GM19025 (cell line): ENCODE measurements around the gene RIPOR1.

Experiments
- ATAC-seq: cut with Tn5 transposase; IDR thresholded peaks from one replicate; pipeline ENCODE4 v1.9.1; 2021; ENCODE audit warnings: mild to moderate bottlenecking, low read depth, moderate library complexity; ENCODE audit not compliant: unreplicated experiment

RIPOR1 gene

DNA sequence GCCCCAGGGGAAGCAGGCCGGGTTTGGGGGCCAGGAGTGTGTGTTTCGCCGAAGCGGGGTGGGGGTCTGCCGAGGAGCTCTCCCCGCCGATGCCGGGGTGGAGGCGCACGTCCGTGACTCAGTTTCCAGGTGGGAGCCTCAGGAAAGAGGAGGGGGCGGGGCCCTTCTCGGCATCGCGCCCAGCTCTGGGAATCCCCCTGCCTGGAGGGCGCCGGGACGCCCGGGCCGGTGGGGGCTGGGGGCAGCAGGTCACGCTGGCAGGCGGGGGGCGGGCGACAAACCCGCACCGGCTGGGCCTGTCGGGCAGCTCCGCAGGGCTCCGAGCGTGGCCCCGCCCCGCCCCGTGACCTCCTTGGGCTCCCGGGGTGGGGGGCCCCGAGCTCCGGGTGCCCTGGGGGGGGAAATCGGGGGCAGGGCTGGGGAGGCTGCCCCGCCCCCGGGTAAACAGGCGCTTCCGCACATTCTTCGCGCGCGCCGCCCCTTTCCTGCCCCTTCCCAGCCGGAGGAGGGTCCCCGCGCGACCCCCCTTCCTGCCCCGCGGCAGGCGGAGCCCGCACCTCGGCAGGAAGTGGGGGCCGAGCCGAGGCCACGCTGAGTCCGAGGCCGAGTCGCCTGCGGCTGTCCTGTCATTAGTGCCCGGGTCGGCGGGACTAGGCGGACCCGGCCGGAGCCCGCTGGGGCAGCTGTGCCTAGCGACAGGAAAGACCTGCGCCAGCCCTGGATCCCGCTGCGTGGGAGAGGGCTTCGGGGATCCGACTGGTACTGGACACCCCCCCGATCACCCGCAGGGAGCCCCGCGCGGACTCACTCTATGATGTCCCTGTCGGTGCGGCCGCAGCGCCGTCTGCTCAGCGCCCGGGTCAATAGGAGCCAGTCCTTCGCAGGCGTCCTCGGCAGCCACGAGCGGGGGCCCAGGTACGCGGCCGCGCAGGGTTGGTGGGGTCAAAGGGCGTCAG lies 9.3 kb downstream of the RIPOR1 start:
- peak; percentile 45 for ATAC-seq

DNA sequence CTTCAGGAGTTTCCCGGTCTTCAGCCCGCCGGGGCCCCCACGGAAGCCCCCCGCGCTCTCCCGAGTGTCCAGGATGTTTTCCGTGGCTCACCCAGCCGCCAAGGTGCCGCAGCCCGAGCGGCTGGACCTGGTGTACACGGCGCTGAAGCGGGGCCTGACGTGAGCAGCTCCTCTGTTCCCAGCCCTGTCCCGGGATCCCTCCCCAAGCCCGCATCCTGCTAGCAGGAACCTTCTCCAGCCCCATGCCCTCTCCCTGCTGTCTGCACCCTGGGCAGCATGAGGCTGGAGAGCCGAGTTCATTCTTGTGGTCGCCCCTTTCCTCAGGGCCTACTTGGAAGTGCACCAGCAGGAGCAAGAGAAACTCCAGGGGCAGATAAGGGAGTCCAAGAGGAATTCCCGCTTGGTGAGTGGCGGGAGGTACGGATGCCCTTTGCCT lies 10.1 kb downstream of the RIPOR1 start:
- no peak for ATAC-seq

DNA sequence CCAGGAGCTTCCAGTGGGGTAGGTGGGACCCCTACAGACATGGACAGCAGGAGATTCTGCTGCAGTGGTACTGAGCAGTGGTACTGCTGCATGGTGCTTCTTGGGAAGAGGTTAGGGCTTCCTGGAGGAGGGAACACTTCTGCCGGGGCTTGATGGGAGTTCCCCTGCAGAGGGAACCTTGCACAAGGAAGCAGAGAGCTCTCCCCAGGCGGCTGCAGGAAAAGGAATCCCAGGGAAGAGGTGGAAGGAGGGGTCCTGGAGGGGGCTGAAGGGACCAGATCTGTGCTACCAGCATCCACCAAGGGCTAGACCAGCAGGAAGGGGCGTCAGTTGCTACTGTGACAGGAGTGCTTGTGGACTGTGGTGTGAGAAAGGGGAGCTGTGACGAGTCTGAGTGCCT lies 10.6 kb downstream of the RIPOR1 start:
- no peak for ATAC-seq

DNA sequence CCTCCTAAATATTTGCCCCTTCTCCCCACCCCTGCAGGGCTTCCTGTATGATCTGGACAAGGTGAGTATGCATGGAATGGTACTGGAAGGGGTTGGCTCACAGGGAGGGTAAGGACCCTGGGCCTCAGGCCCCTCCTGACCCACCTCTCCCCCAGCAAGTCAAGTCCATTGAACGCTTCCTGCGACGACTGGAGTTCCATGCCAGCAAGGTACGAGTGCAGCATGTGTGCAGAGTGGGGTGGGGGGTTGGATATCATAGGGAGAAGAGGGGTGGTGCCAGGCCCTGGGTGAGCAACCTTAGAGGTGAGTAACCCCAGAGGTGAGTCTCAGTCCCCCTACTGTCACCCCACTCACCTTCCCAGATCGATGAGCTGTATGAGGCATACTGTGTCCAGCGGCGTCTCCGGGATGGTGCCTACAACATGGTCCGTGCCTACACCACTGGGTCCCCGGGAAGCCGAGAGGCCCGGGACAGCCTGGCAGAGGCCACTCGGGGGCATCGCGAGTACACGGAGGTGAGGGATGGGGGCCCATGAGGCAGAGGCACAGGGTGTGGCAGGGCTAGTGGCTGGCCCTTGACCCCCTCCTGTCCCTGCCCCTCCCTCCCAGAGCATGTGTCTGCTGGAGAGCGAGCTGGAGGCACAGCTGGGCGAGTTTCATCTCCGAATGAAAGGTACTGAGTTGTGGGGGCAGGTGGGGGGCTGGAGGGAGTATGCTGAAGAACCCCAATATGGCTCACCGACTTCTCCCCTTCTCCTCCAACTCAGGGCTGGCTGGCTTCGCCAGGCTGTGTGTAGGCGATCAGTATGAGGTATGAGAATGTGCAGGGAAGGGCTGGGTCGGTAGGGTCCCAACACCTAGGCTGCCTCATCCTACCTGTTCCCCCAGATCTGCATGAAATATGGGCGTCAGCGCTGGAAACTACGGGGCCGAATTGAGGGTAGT lies 11.3 kb downstream of the RIPOR1 start:
- ATAC-seq: no peak

DNA sequence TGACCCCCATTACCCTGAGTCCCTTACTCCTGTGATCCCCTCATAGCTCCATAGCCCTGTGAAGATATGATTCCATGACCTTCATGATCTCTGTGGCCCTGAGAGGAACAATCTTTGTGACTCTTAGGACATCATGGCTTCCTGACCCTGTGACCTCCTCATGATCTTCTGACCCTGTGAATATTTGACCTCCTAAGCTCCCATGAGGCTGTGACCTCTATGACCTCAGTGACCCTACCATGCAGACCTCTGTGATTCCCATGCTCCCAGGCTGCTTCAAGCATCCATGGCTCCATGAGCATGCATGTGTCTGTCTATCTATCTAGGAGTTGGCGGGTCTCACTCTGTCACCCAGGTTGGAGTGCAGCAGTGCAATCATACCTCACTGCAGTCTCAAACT lies 12.1 kb downstream of the RIPOR1 start:
- no peak for ATAC-seq

DNA sequence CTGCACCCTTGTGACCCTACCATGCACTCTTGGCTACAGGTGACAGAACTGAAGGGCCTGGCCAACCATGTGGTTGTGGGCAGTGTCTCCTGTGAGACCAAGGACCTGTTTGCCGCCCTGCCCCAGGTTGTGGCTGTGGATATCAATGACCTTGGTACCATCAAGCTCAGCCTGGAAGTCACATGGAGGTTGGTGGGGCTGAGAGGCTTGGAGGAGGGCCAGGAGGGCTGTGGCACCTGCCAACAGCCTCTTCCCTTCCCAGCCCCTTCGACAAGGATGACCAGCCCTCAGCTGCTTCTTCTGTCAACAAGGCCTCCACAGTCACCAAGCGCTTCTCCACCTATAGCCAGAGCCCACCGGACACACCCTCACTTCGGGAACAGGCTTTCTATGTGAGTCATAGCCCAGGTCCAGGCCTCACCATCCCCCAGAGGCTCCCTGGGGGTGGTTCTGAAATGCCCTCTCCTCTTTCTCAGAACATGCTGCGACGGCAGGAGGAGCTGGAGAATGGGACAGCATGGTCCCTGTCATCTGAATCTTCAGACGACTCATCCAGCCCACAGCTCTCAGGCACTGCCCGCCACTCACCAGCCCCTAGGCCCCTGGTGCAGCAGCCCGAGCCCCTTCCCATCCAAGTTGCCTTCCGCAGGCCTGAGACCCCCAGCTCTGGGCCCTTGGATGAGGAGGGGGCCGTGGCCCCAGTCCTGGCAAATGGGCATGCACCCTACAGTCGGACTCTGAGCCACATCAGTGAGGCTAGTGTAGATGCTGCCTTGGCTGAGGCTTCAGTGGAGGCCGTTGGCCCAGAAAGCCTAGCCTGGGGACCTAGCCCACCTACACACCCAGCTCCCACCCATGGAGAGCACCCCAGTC lies 13.0 kb downstream of the RIPOR1 start:
- ATAC-seq: no peak

DNA sequence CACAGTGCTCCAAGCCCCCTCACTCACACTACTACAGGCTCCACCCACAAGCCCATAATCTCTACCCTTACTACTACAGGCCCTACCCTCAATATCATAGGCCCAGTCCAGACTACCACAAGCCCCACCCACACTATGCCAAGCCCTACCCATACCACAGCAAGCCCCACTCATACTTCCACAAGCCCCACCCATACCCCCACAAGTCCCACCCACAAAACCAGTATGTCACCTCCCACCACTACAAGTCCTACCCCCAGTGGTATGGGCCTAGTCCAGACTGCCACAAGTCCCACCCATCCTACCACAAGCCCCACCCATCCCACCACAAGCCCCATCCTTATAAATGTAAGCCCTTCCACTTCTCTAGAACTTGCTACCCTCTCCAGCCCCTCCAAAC lies 13.8 kb downstream of the RIPOR1 start:
- ATAC-seq: no peak

DNA sequence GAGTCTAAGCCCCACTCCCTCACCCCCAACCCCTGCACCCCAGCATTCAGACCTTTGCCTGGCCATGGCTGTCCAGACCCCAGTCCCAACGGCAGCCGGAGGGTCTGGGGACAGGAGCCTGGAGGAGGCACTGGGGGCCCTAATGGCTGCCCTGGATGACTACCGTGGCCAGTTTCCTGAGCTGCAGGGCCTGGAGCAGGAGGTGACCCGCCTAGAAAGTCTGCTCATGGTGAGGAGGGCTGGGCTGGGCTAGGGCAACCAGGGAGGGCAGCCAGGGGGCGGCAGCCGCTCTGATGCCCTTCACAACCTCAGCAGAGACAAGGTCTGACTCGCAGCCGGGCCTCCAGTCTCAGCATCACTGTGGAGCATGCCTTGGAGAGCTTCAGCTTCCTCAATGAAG lies 14.4 kb downstream of the RIPOR1 start:
- no peak for ATAC-seq

DNA sequence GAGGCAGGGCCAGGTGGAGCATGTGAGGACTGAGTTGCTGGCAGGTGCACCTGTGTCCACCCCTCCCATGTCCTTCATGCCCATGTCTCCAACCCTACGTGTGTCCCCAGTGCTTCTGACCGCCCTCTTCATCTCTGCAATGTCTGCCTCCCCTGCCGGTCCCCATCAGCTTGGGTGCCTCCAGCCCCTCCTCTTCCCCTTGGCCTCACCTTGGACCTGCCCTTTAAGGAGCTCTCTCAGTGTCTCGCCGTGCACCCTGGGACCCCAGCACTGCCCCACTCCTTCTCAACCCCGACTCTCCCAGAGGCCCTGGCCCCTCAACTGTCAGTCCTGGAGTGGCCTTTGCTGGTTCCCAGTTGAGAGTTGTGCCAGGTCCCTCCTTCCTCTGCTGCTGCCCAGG lies 15.0 kb downstream of the RIPOR1 start:
- ATAC-seq: no peak

DNA sequence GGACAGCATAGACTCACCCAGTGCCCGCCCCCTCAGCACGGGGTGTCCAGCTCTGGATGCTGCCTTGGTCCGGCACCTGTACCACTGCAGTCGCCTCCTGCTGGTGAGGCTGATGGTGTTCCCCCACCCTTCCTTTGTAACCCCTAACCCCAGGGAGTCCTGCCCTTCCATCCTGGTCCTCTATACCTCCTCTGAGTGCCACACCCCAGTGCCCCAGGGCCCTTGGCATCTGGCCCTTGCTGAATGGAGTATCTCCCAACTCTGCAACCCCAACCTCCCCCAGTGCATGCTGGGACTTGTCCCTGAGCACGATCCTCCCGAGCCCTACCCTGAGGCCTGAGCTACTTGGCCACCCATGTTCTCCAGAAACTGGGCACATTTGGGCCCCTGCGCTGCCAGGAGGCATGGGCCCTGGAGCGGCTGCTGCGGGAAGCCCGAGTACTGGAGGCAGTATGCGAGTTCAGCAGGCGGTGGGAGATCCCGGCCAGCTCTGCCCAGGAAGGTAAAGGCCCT lies 15.8 kb downstream of the RIPOR1 start:
- ATAC-seq: no peak

DNA sequence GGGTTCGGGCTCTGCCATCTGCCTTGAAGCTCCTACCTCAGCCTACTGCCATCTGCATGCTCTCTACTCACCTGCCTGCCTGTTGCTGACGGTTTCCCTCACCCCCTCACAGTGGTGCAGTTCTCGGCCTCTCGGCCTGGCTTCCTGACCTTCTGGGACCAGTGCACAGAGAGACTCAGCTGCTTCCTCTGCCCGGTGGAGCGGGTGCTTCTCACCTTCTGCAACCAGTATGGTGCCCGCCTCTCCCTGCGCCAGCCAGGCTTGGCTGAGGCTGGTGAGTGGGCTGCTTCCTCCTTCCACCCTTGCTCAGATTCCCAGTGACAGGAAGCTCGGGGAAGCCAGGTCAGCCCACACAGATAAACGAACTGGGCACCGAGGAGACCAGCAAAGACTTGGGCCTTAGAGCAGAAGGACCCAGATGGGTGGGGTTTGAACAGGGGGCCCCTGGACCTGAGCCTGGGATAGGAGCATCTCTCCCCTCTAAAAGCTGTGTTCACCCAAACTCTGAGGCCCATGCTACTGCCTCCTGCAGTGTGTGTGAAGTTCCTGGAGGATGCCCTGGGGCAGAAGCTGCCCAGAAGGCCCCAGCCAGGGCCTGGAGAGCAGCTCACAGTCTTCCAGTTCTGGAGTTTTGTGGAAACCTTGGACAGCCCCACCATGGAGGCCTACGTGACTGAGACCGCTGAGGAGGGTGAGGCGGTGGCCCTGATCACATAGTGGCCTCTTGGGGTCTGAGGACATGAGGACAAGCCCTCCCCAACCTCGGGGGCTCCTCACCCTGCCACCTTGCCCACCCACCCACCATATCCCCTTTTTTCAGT lies 16.4 kb downstream of the RIPOR1 start:
- no peak for ATAC-seq

DNA sequence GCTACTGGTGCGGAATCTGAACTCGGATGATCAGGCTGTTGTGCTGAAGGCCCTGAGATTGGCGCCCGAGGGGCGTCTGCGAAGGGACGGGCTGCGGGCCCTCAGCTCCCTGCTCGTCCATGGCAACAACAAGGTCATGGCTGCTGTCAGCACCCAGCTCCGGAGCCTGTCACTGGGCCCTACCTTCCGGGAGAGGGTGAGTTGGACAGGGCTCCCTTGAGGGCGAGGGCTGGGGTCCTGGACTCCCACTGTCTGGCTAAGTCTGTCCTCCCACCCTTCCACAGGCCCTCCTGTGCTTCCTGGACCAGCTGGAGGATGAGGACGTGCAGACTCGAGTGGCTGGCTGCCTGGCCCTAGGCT lies 17.0 kb downstream of the RIPOR1 start:
- no peak for ATAC-seq

DNA sequence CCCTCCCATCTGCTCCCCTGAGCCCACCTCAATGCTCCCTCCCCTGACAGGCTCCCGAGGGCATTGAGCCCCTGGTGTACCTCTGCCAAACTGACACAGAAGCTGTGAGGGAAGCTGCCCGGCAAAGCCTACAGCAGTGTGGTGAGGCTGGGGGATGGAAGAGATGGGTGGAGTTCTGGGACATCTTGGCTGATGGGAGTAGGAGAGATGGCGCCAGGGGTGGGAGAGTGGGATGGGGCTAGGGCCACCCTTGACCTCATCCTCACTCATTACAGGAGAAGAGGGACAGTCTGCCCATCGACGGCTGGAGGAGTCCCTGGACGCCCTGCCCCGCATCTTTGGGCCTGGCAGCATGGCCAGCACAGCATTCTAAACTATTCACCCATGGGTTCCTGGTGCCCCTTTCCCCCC lies 17.5 kb downstream of the RIPOR1 start:
- no peak for ATAC-seq

DNA sequence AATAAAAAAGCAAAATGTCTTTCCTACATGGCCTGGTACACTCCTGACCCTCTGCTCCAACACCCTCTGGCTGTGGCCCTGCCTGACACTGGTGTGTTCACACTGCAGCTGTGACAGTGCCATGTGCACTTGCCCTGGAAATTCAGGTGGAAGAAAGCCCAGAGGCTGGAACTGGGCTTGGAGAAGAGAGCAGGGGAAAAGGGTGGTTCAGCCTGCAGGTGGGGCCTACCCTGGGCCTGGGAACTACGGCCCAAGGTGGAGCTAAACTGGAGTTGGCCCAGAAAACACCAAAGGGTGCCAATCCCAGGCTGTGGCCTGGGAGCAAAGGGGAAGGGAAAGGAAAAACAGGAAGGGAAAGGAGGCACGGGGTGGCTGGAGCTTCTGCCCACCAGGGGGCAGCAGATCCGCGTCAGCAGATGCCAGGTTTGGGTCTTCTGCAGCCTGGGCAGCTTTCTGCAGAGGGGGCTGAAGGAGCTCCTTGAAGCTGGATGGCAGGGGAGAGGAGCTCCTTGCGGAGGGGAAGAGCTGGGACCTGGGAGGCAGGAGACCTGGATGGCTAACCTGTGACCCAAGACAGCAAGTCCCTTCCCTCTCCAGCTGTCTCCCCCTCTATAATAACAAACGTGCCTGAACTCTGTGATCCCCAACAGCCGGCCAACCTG lies 18.3 kb downstream of the RIPOR1 start:
- no peak for ATAC-seq

DNA sequence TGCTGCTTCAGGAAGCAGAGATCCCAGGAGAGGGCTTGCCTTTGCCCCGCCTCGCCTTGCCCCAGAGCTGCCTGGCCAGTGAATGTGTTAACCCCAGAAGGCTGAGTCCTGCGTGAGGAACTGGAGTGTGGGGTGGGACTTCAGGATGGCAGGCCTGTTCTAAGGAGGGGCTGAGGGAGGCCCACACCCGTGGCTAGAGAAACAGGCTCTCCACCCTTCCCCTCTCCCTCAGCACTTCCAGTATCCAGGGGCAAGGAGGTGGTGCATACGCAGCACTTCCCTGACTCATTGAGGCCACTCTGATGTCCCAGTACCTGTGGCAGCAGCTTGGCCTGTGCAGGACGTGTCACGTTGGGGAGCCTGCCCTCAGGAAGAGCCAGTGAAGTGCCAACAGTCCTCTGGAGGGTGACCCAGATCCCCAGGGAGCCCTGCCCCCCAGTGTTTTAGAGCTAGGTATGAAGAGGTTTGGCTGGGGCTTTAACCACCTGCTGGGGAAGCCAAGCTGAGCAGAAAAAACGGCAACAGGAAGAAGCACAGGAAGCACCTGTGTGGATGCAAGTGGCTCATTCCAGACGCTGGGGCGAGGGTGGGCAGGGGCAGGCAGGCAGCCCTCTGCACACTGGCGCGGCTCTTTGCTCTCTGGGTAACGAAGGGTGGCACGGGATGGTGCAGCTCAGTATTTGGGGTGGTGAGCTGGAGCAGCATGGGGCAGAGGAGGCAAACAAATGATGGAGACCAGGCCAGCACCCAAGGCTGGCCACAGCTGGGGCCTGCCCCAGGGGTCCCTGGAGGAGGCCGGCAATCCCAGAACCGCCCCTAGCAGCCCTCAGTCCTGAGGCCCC lies 19.0 kb downstream of the RIPOR1 start:
- peak; percentile 31 for ATAC-seq

DNA sequence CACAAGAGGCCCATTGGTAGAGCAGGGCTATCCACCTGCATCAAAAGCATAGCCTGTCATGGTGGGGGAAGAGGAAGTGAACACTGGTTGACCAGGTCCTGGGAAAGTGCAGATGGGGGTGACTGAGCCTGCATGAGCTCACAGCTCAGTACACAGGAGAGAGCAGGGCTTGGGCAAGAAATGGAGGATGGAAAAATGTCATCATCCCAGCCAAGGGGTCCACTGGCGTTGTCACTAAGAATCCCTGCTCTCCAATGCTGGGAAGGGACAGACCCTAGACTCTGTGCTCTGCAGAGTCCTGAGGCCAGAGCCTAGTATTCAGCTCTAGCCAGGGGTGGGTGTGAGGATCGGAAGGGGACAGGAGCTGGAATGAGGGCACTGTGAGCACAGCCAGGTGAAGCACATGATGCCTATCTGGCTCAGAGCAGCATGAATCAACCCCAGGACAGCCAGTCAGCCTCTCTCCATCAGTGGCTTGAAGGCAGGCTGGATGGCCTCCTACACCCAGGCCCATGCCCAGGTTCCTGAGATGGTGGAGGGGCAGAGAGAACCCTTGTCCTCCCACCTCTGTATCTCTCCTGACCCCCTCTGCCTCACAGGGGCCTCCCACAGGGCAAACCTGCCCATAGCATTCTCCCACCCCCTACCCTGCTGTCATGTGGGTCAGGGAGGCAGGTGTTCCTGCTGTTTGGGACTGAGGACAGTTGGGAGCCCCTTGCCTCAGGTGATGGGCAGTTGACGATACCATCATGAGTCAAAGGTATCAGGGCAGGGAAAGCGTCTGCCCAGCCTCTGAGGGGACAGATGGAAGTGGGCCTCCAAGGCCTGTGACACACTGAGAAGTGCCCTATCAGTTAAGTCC lies 19.9 kb downstream of the RIPOR1 start:
- ATAC-seq: peak; percentile 40

DNA sequence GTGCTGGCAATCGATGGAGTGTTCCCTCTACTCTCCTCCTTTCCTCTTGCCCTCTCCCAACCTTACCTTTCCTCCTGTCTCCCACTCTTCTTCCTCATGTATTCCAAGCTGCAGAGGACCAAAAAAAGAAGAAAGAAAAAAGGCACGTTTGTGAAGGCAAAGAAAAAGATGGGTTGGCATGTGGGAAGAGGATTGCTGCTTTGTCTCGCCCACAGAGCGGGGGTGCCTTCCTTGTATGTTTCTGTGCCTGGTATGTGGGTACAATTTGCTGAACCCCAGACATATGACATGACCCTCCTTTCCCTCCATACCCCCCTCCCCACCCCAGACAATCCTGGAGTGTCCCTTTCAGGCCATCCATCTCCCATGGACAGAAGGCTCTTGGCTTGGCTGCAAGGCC lies 20.6 kb downstream of the RIPOR1 start:
- no peak for ATAC-seq
